Right lobe of liver (tissue), 6 donors: ENCODE data around the gene GPRC5B. TPM values are rescaled to one million over a fixed set of nuclear protein-coding genes. Genes with fewer than 3 reads are reported as not detected.

Source experiments
- ATAC-seq, 4 donors: fragments of 200-7000 bp; cut with Tn5 transposase; one replicate each; pipeline ENCODE4 v1.9.1; 2020; ENCODE audit warnings: mild to moderate bottlenecking in 4 of 4, moderate library complexity in 4 of 4
- DNase-seq, 3 donors: peaks; one replicate each; pipeline ENCODE4 v3.0.0-alpha.2; 2020
- H3K27ac ChIP-seq, 3 donors: fragments of 200-600 bp; one replicate each; pipeline ENCODE4 v1.8.0; 2022
- H3K27me3 ChIP-seq, 2 donors: fragments of 200-600 bp; one replicate each; pipeline ENCODE4 v1.8.0; 2022
- H3K36me3 ChIP-seq, 4 donors: fragments of 200-600 bp; sonication (generic) in 1 of 4; one replicate each; pipeline versions ENCODE4 v1.5.1 to v1.8.0; 2017 to 2022; ENCODE audit warnings: control low read depth in 1 of 4
- H3K4me1 ChIP-seq, 4 donors: fragments of 200-600 bp; sonication (generic) in 1 of 4; one replicate each; pipeline versions ENCODE4 v1.5.1 to v1.8.0; 2017 to 2022; ENCODE audit warnings: control low read depth in 1 of 4
- H3K4me3 ChIP-seq, 3 donors: fragments of 200-600 bp; one replicate each; pipeline ENCODE4 v1.8.0; 2022
- H3K9me3 ChIP-seq, 4 donors: fragments of 200-600 bp; sonication (generic) in 1 of 4; one replicate each; pipeline versions ENCODE4 v1.5.1 to v1.8.0; 2017 to 2022; ENCODE audit warnings: control low read depth in 1 of 4
- CTCF ChIP-seq, 4 donors: fragments of 200-600 bp in 3 of 4; fragments of 450-650 bp in 1 of 4; IDR thresholded peaks; one replicate each; pipeline versions ENCODE4 v1.5.1 to v1.8.0; 2016 to 2022; ENCODE audit warnings: antibody characterized with exemption in 4 of 4, mild to moderate bottlenecking in 2 of 4
- POLR2A ChIP-seq: fragments of 450-650 bp; IDR thresholded peaks from one replicate; pipeline ENCODE4 v1.6.1; 2017; ENCODE audit warnings: antibody characterized with exemption, mild to moderate bottlenecking
- WGBS: methylation state at CpG from one replicate; pipeline ENCODE4 v1.1.6; 2018; ENCODE audit warnings: low coverage, low lambda C conversion rate; ENCODE audit not compliant: insufficient coverage; ENCODE audit errors: missing lambda C conversion rate; 5-methylcytosine and 5-hydroxymethylcytosine counted together
- intact Hi-C, 2 donors: fragments of 100-400 bp; cut with DNase I; formaldehyde crosslinking; loops; one replicate each; pipeline versions ENCODE4 v1.11.2 to v1.14.1; 2022
- total RNA-seq, 6 experiments: library from RNA; depleted of rRNA in 2 of 6; stranded (reverse); fragments of >200 nt in 2 of 6; fragmentation: NEBNext Ultra II Directional in 3 of 6; extraction: Animal tissue kit (Norgen Biotek cat#: 25700) in 3 of 6; gene quantifications; one replicate each; pipeline versions ENCODE4 v1.1.0 to v1.2.4, GENCODE V29; 2016 to 2023
- donor health status: DM: no; HTN: yes; CAD: no.
- donor health status: DM: no; HTN: no; CAD: no.
- donor health status: DM: no; HTN: no; CAD: no.
- donor health status: DM: no; HTN: yes; CAD: no.
- donor health status: DM: no; HTN: yes; CAD: no.

GPRC5B gene
- total RNA-seq, 6 experiments from 2014 or later, result 2.6 to 20.8 (median 5.1) TPM

- DNase-seq (no peak), ATAC-seq (no peak)
- H3K27ac ChIP-seq, result no peak overlapping the region
- TF ChIP-seq POLR2A, result no peak
- H3K4me1 ChIP-seq, result no peaks in the 10 kb centered on the region
- WGBS, result 80% methylated on average over 2 of the region's 5 CpGs
- intact Hi-C loops, result no loop called here
- H3K4me3 ChIP-seq, result no peak overlapping the region
- H3K36me3 ChIP-seq, result no peaks in the 10 kb centered on the region
- no peaks in the 10 kb centered on the region for H3K27me3 ChIP-seq
- no peaks in the 10 kb centered on the region for H3K9me3 ChIP-seq
These were observed 20.1 kb downstream of the GPRC5B start for GRCh38 chr16:19864566-19864965.

- ATAC-seq, result no peak
- intact Hi-C loops, result no loop called here
- TF ChIP-seq CTCF (IDR thresholded peaks at IDR 0.05) (no peak), POLR2A (no peak)
- 71% methylated on average over 1 of the region's 1 CpG for WGBS
- DNase-seq, result no peak
- no peak overlapping the region for H3K4me3 ChIP-seq
- H3K36me3 ChIP-seq, result no peaks in the 10 kb centered on the region
- no peak overlapping the region for H3K27ac ChIP-seq
- H3K4me1 ChIP-seq, result no peaks in the 10 kb centered on the region
- no peaks in the 10 kb centered on the region for H3K9me3 ChIP-seq
- no peaks in the 10 kb centered on the region for H3K27me3 ChIP-seq
These were observed 20.7 kb downstream of the GPRC5B start for GRCh38 chr16:19863990-19864389.

GRCh38 chr16:19861811-19862327, 22.8 kb downstream of the GPRC5B start:
- no peak for ATAC-seq
- intact Hi-C loops, result no loop called here
- DNase-seq, result no peak
- H3K4me1 ChIP-seq, result no peaks in the 10 kb centered on the region
- H3K36me3 ChIP-seq, result no peaks in the 10 kb centered on the region
- TF ChIP-seq POLR2A (no peak), CTCF (IDR thresholded peaks at IDR 0.05) (no peak)
- WGBS, result 38% methylated on average over 8 of the region's 16 CpGs
- no peaks in the 10 kb centered on the region for H3K9me3 ChIP-seq
- H3K27ac ChIP-seq, result no peak overlapping the region
- H3K4me3 ChIP-seq, result no peak overlapping the region
- no peaks in the 10 kb centered on the region for H3K27me3 ChIP-seq

- Histone ChIP-seq H3K27me3 (no peaks in the 10 kb centered on the region), H3K4me1 (no peaks in the 10 kb centered on the region), H3K9me3 (no peaks in the 10 kb centered on the region), H3K4me3 (no peak overlapping the region), H3K27ac (no peak overlapping the region), H3K36me3 (no peaks in the 10 kb centered on the region)
- WGBS, result 96% methylated on average over 3 of the region's 3 CpGs
- intact Hi-C loops, result no loop called here
- TF ChIP-seq CTCF (IDR thresholded peaks at IDR 0.05), result no peak
- TF ChIP-seq POLR2A, result no peak
- ATAC-seq, result no peak
- no peak for DNase-seq
These were observed 23.5 kb downstream of the GPRC5B start for GRCh38 chr16:19861133-19861532.

GRCh38 chr16:19860166-19861041, 24.2 kb downstream of the GPRC5B start:
- Histone ChIP-seq H3K27ac (no peak overlapping the region), H3K4me3 (no peak overlapping the region), H3K27me3 (no peaks in the 10 kb centered on the region), H3K4me1 (no peaks in the 10 kb centered on the region), H3K9me3 (no peaks in the 10 kb centered on the region), H3K36me3 (no peaks in the 10 kb centered on the region)
- no peak for DNase-seq
- intact Hi-C loops, result no loop called here
- no peak for ATAC-seq
- TF ChIP-seq POLR2A, result no peak
- TF ChIP-seq CTCF (IDR thresholded peaks at IDR 0.05), result no peak
- 64% methylated on average over 14 of the region's 21 CpGs for WGBS
